K562 (cell line): Measurements from ENCODE around the gene VPS33B. TPM values are rescaled to one million over a fixed set of nuclear protein-coding genes. Genes with fewer than 3 reads are reported as not detected.
A peak's percentile ranks its signal among the peaks of the same experiment; 100 is the strongest.

Experiments
- ARNT ChIP-seq, 2 experiments: fragments of 450-650 bp; IDR thresholded peaks; 2 replicates each; pipeline ENCODE4 v1.6.1; 2016; ENCODE audit warnings: mild to moderate bottlenecking in 1 of 2
- DLX4 ChIP-seq: fragments of 250-450 bp; sonication (Bioruptor Pico); IDR thresholded peaks from 2 replicates; pipeline ENCODE4 v1.6.1; 2021; ENCODE audit warnings: mild to moderate bottlenecking
- FOXK1 ChIP-seq: sonication (generic); formaldehyde crosslinking; IDR thresholded peaks from 2 replicates; pipeline ENCODE4 v1.8.0; 2022; ENCODE audit warnings: missing genetic modification reagents, mild to moderate bottlenecking, borderline replicate concordance
- GABPA ChIP-seq: fragments of 200-800 bp; sonication (Bioruptor generic); conservative IDR thresholded peaks from 2 replicates; pipeline ENCODE4 v1.6.1; 2016; ENCODE audit warnings: low read depth, missing genetic modification characterization, missing compliant biosample characterization
- GTF2E2 ChIP-seq: fragments of 200-800 bp; sonication (Bioruptor generic); IDR thresholded peaks from 2 replicates; pipeline ENCODE4 v1.6.1; 2016; ENCODE audit warnings: missing genetic modification characterization, missing compliant biosample characterization
- HMBOX1 ChIP-seq: sonication (generic); IDR thresholded peaks from 2 replicates; pipeline ENCODE4 v1.6.1; 2016
- KLF10 ChIP-seq: fragments of 250-450 bp; sonication (Bioruptor Pico); IDR thresholded peaks from 2 replicates; pipeline ENCODE4 v1.6.1; 2021; ENCODE audit warnings: matching md5 sums
- MYBL2 ChIP-seq, 2 experiments: fragments of 450-650 bp in 1 of 2; sonication (generic) in 1 of 2; formaldehyde crosslinking in 1 of 2; IDR thresholded peaks; 2 replicates each; pipeline versions ENCODE4 v1.6.1 to v1.8.1; 2017 to 2022; ENCODE audit warnings: borderline replicate concordance in 1 of 2, inconsistent platforms in 1 of 2, low read depth in 1 of 2, mild to moderate bottlenecking in 1 of 2, missing genetic modification reagents in 1 of 2, moderate library complexity in 1 of 2
- NCOA6 ChIP-seq: fragments of 450-650 bp; IDR thresholded peaks from 2 replicates; pipeline ENCODE4 v1.6.1; 2017; ENCODE audit warnings: mild to moderate bottlenecking
- NR0B1 ChIP-seq: fragments of 450-650 bp; IDR thresholded peaks from one replicate; pipeline ENCODE4 v1.6.1; 2018; ENCODE audit warnings: mild to moderate bottlenecking, moderate library complexity; ENCODE audit not compliant: partially characterized antibody
- RBFOX2 ChIP-seq: fragments of 200-400 bp; formaldehyde crosslinking; IDR thresholded peaks from 2 replicates; pipeline ENCODE4 v1.6.1; 2017; ENCODE audit warnings: low read depth, mild to moderate bottlenecking, low read length, moderate library complexity
- RBM39 ChIP-seq: fragments of 200-400 bp; formaldehyde crosslinking; optimal IDR thresholded peaks from 2 replicates; pipeline ENCODE3; 2018; ENCODE audit warnings: low read depth, low read length
- SAFB ChIP-seq: fragments of 200-400 bp; formaldehyde crosslinking; IDR thresholded peaks from 2 replicates; pipeline ENCODE4 v1.6.1; 2017; ENCODE audit warnings: low read depth, low read length, borderline replicate concordance
- THRA ChIP-seq: fragments of 450-650 bp; IDR thresholded peaks from 2 replicates; pipeline ENCODE4 v1.6.1; 2017; ENCODE audit warnings: mild to moderate bottlenecking, moderate library complexity
- ZBTB9 ChIP-seq: fragments of 450-650 bp; formaldehyde crosslinking; IDR thresholded peaks from 2 replicates; pipeline ENCODE4 v1.4.0; 2020; ENCODE audit warnings: mild to moderate bottlenecking, moderate library complexity
- ZC3H11A ChIP-seq: IDR thresholded peaks from 2 replicates; pipeline ENCODE4 v1.6.1; 2012; ENCODE audit warnings: low read depth, low read length, improper control_type of control experiment
- ZNF165 ChIP-seq: fragments of 250-450 bp; sonication (Bioruptor Pico); IDR thresholded peaks from 2 replicates; pipeline ENCODE4 v1.4.0; 2020; ENCODE audit warnings: borderline replicate concordance
- ZNF253 ChIP-seq: fragments of 250-450 bp; sonication (Bioruptor Pico); conservative IDR thresholded peaks from 2 replicates; pipeline ENCODE4 v1.6.1; 2021; ENCODE audit warnings: mild to moderate bottlenecking
- ZNF277 ChIP-seq: fragments of 250-450 bp; sonication (Bioruptor Pico); IDR thresholded peaks from 2 replicates; pipeline ENCODE4 v1.8.0; 2022; ENCODE audit warnings: inconsistent platforms, mild to moderate bottlenecking, moderate library complexity, borderline replicate concordance
- ZNF551 ChIP-seq: fragments of 250-450 bp; sonication (Bioruptor Pico); IDR thresholded peaks from 2 replicates; pipeline ENCODE4 v1.5.0; 2021; ENCODE audit warnings: mild to moderate bottlenecking, moderate library complexity
- polyA plus RNA-seq, 8 experiments: library from polyadenylated mRNA; depleted of rRNA in 4 of 8; stranded (reverse) in 5 of 8; unstranded in 3 of 8; fragments of >200 nt; fragmentation: Nextera tagmentation in 2 of 8; fragmentation: Illumina TruSeq in 1 of 8; extraction: Ambion mirVana in 2 of 8; extraction: Trizol in 1 of 8; gene quantifications; 2 replicates each; pipeline versions ENCODE4 v1.2.1 to v1.2.3, GENCODE V29; 2011 to 2014; ENCODE audit warnings: inconsistent platforms in 1 of 8, missing spikeins in 1 of 8
- total RNA-seq, 7 experiments: library from RNA; depleted of rRNA in 6 of 7; stranded (reverse); fragments of >200 nt in 6 of 7; fragmentation: Illumina TruSeq in 2 of 7; extraction: Trizol in 2 of 7; gene quantifications; 2 replicates each; pipeline versions ENCODE4 v1.2.1 to v1.2.3, GENCODE V29; 2011 to 2021; ENCODE audit warnings: low replicate concordance in 1 of 7

Gene VPS33B
- total and polyA plus RNA-seq, 9 of the 15 experiments (the other 6 are each of a cell fraction or from before 2014, with no cell fraction given): 9.4 to 25.5 (median 14.8) TPM

- TF ChIP-seq ZBTB9 (CRISPR knock-in tag) (no peak), FOXK1 (CRISPR knock-in tag) (0 out of 2 replicates have a peak, but pooled peaks have one; percentile 60), GABPA (tag) (no peak; the same call in 1 of the 2 replicates), ZNF551 (CRISPR knock-in tag) (no peak), NCOA6 (no peak), MYBL2 (IDR thresholded peaks at IDR 0.05; ENCODE audit: low read depth) (peak; percentile 100), MYBL2 (CRISPR knock-in tag; IDR thresholded peaks at IDR 0.05; ENCODE audit: borderline replicate concordance) (peak; percentile 98; the same call in 1 of the 2 replicates), ARNT (IDR thresholded peaks at IDR 0.05) (no peak), ZNF277 (no peak), RBM39 (no peak), NR0B1 (no peak), ZNF165 (no peak), HMBOX1 (no peak), SAFB (peak; percentile 66), THRA (no peak), ZC3H11A (no peak; the same call in 1 of the 2 replicates), ZNF253 (no peak), DLX4 (CRISPR knock-in tag) (no peak), GTF2E2 (tag) (no peak), KLF10 (CRISPR knock-in tag) (no peak), RBFOX2 (peak; percentile 98)
Measured at GRCh38 chr15:90994417-90995311, 27.7 kb downstream of the VPS33B start, which contains the start of gene PRC1 (continued).
